Esophagus (tissue), 2 donors: ENCODE measurements around the gene MRC2. TPM values are rescaled to one million over a fixed set of nuclear protein-coding genes. Genes with fewer than 3 reads are reported as not detected.

Experiments
- H3K27ac ChIP-seq, 2 donors: one replicate each; pipeline ENCODE4 v1.5.1; 2013; ENCODE audit warnings: low read depth in 2 of 2, mild to moderate bottlenecking in 2 of 2, inconsistent platforms in 1 of 2, low read length in 1 of 2, moderate library complexity in 1 of 2
- H3K27me3 ChIP-seq, 2 donors: one replicate each; pipeline ENCODE4 v1.6.1; 2013; ENCODE audit warnings: low read length in 2 of 2, control low read depth in 1 of 2, mild to moderate bottlenecking in 1 of 2; ENCODE audit not compliant: insufficient read depth in 2 of 2, control insufficient read depth in 1 of 2
- H3K36me3 ChIP-seq, 2 donors: one replicate each; pipeline ENCODE4 v1.6.1; 2013; ENCODE audit warnings: low read length in 1 of 2; ENCODE audit not compliant: control insufficient read depth in 2 of 2, insufficient read depth in 2 of 2
- H3K4me1 ChIP-seq, 2 donors: one replicate each; pipeline ENCODE4 v1.6.1; 2013; ENCODE audit warnings: low read length in 1 of 2; ENCODE audit not compliant: control insufficient read depth in 2 of 2, insufficient read depth in 2 of 2
- H3K4me3 ChIP-seq, 2 donors: one replicate each; pipeline ENCODE4 v1.5.1; 2013; ENCODE audit warnings: low read length in 2 of 2, mild to moderate bottlenecking in 2 of 2, low read depth in 1 of 2, moderate library complexity in 1 of 2
- H3K9me3 ChIP-seq, 2 donors: one replicate each; pipeline ENCODE4 v1.6.1; 2013; ENCODE audit warnings: mild to moderate bottlenecking in 2 of 2, low read depth in 1 of 2, low read length in 1 of 2, moderate library complexity in 1 of 2; ENCODE audit not compliant: control insufficient read depth in 2 of 2, insufficient read depth in 1 of 2
- WGBS, 2 donors: extraction: QIAGEN DNeasy Blood & Tissue Kit; methylation state at CpG; one replicate each; pipeline ENCODE4 v1.1.7; 2013; 5-methylcytosine and 5-hydroxymethylcytosine counted together
- polyA plus RNA-seq, 2 donors: library from polyadenylated mRNA; stranded (reverse); fragments of 200-250 nt; gene quantifications; one replicate each; pipeline ENCODE4 v1.2.3, GENCODE V29; 2013
- donor health status: healthy with polysubstance abuse.
- donor health status: Bipolar disorder and iron deficiency.

MRC2 gene
- polyA plus RNA-seq, 2 donors: 24.6 to 54.6 TPM

- H3K9me3 ChIP-seq: no peaks in the 10 kb centered on the region
- H3K27me3 ChIP-seq: no peaks in the 10 kb centered on the region
- WGBS, 2 donors: 85 to 89% methylated on average over 4 of the region's 4 CpGs
- H3K4me3 ChIP-seq: no peak overlapping the region
- no peak overlapping the region for H3K27ac ChIP-seq
- H3K4me1 ChIP-seq: peaks cover 0 to 2% of the 10 kb centered on the region in 2 donors
- no peaks in the 10 kb centered on the region for H3K36me3 ChIP-seq
These were observed 113.8 kb downstream of the MRC2 start for GRCh38 chr17:62741290-62741689.

Other genes with a start within 250 kb of the MRC2 start
- gene EFCAB3, start 247.1 kb upstream of the MRC2 start, polyA plus RNA-seq: under 1 TPM in 1 of 2 donors, not detected in 1; 0.04 TPM
- gene METTL2A, start 203.8 kb upstream of the MRC2 start, polyA plus RNA-seq: 10 to 100 TPM in 1 of 2 donors, 1 to 10 TPM in 1; 4.5 to 10.5 TPM
- 10 to 100 TPM in 1 of 2 donors, 1 to 10 TPM in 1; 7.1 to 13.0 TPM for gene TLK2, start 148.8 kb upstream of the MRC2 start, polyA plus RNA-seq
- gene MARCHF10, start 180.6 kb downstream of the MRC2 start, polyA plus RNA-seq: under 1 TPM; 0.10 to 0.14 TPM